H54 (cell line): Measurements from ENCODE around the gene AKT2.

ENCODE experiments used
- DNase-seq: peaks from one replicate; pipeline ENCODE4 v3.0.0; 2011; ENCODE audit warnings: low spot score, mixed read lengths; ENCODE audit not compliant: insufficient read length
- FAIRE-seq: peaks from 3 replicates; lab custom pipeline; 2011; peaks lifted over from hg19 to GRCh38; lab: Jason Lieb, UNC
- POLR2A ChIP-seq: IDR thresholded peaks from 2 replicates; pipeline ENCODE4 v1.6.1; 2011; ENCODE audit warnings: low read depth, mild to moderate bottlenecking, low read length

The AKT2 gene

GRCh38 chr19:40263440-40264313 lies 21.5 kb downstream of the AKT2 start:
- no peak for TF ChIP-seq POLR2A
- no peak for FAIRE-seq
- no peak for DNase-seq

GRCh38 chr19:40262422-40262821 lies 22.7 kb downstream of the AKT2 start:
- DNase-seq (no peak), FAIRE-seq (no peak)
- TF ChIP-seq POLR2A: no peak

- TF ChIP-seq POLR2A: no peak
- no peak for FAIRE-seq
- no peak for DNase-seq
Measured at GRCh38 chr19:40261631-40262030, 23.5 kb downstream of the AKT2 start.

- TF ChIP-seq POLR2A: no peak
- FAIRE-seq: no peak
- DNase-seq: no peak
Measured at GRCh38 chr19:40257096-40257517, 28.0 kb downstream of the AKT2 start.

GRCh38 chr19:40256512-40256911 lies 28.6 kb downstream of the AKT2 start:
- DNase-seq (no peak), FAIRE-seq (no peak)
- no peak for TF ChIP-seq POLR2A

GRCh38 chr19:40255619-40256166 lies 29.5 kb downstream of the AKT2 start:
- no peak for DNase-seq
- TF ChIP-seq POLR2A: no peak
- no peak for FAIRE-seq

- no peak for FAIRE-seq
- no peak for TF ChIP-seq POLR2A
Measured at GRCh38 chr19:40254714-40255418, 30.3 kb downstream of the AKT2 start.

GRCh38 chr19:40253611-40254092 lies 31.5 kb downstream of the AKT2 start:
- no peak for DNase-seq
- no peak for FAIRE-seq
- no peak for TF ChIP-seq POLR2A

More at GRCh38 chr19:40254714-40255418, 30.3 kb downstream of the AKT2 start:
- no peak for DNase-seq

GRCh38 chr19:40252395-40252794 lies 32.8 kb downstream of the AKT2 start:
- DNase-seq: no peak
- TF ChIP-seq POLR2A: no peak
- no peak for FAIRE-seq

- no peak for TF ChIP-seq POLR2A
- FAIRE-seq (no peak), DNase-seq (no peak)
Measured at GRCh38 chr19:40251991-40252390, 33.2 kb downstream of the AKT2 start.

- TF ChIP-seq POLR2A: no peak
- FAIRE-seq (no peak), DNase-seq (no peak)
Measured at GRCh38 chr19:40251244-40251643, 33.9 kb downstream of the AKT2 start.

GRCh38 chr19:40249781-40250180 lies 35.4 kb downstream of the AKT2 start:
- FAIRE-seq (no peak), DNase-seq (no peak)
- TF ChIP-seq POLR2A: no peak

GRCh38 chr19:40249201-40249600 lies 35.9 kb downstream of the AKT2 start:
- TF ChIP-seq POLR2A: no peak
- DNase-seq: no peak
- no peak for FAIRE-seq

GRCh38 chr19:40247735-40248262 lies 37.3 kb downstream of the AKT2 start:
- FAIRE-seq (no peak), DNase-seq (no peak)
- no peak for TF ChIP-seq POLR2A

GRCh38 chr19:40247178-40247577 lies 38.0 kb downstream of the AKT2 start:
- DNase-seq: no peak
- no peak for TF ChIP-seq POLR2A
- FAIRE-seq: no peak
